ENCODE data around the gene CREBBP. TPM values are rescaled to one million over a fixed set of nuclear protein-coding genes. Genes with fewer than 3 reads are reported as not detected.

The CREBBP gene
- total RNA-seq, 6 donors from 2014 or later, result 54.1 to 175 (median 99.2) TPM

DNA sequence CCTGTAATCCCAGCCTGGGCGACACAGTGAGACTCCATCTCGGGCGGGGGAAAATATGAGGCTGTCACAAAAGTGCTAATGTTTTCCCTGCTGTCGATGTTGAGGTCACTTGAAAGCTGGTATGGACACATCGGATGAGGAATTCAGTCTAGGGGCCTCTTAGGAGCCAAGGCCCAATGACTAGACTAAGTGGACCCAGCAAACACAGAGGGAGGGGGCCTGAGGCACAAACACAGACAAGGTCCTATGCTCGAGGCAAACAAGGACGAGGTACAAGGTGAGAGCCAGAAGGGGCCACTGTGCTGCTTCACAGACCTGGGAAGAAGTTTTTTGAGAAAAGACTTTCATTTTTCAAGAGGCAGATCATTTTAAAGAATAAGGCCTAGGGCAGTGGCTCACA is 178.4 kb downstream of the CREBBP start:
- no peak for ATAC-seq (ENCODE audit: low FRiP score in 2 of 2)
- no peak for DNase-seq
- Histone ChIP-seq H3K27me3 (no peaks in the 10 kb centered on the region), H3K4me3 (no peak overlapping the region), H3K4me1 (no peaks in the 10 kb centered on the region), H3K36me3 (peaks cover 0 to 4% (median 0%) of the 10 kb centered on the region in 4 donors), H3K9me3 (no peaks in the 10 kb centered on the region), H3K27ac (no peak overlapping the region)
- 94 to 97% methylated on average over 7 of the region's 7 CpGs for WGBS, 2 donors
- TF ChIP-seq EP300 (IDR thresholded peaks at IDR 0.05) (no peak), POLR2A (IDR thresholded peaks at IDR 0.05) (no peak)

DNA sequence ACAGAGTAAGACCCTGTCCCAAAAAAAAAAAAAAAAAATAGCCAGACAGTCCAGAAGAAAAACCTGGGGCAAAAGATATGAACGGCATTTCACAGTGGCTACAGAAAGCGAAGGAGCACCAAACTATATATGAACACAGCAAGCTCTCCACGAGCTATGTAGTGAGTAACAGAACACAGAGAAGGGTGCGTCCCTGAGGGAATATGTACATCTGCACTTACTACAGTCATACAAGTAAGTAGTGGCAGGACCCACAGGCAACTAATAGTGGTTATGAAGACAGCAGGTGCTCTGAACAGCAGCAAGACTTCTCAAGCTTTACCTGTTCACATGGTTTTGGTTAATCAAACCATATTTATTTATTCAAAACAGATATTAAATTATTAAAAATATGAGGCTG is 179.0 kb downstream of the CREBBP start:
- 90 to 96% methylated on average over 4 of the region's 4 CpGs for WGBS, 2 donors
- TF ChIP-seq EP300 (IDR thresholded peaks at IDR 0.05), result no peak
- no peak for TF ChIP-seq POLR2A (IDR thresholded peaks at IDR 0.05)
- TF ChIP-seq, protein P1, sequence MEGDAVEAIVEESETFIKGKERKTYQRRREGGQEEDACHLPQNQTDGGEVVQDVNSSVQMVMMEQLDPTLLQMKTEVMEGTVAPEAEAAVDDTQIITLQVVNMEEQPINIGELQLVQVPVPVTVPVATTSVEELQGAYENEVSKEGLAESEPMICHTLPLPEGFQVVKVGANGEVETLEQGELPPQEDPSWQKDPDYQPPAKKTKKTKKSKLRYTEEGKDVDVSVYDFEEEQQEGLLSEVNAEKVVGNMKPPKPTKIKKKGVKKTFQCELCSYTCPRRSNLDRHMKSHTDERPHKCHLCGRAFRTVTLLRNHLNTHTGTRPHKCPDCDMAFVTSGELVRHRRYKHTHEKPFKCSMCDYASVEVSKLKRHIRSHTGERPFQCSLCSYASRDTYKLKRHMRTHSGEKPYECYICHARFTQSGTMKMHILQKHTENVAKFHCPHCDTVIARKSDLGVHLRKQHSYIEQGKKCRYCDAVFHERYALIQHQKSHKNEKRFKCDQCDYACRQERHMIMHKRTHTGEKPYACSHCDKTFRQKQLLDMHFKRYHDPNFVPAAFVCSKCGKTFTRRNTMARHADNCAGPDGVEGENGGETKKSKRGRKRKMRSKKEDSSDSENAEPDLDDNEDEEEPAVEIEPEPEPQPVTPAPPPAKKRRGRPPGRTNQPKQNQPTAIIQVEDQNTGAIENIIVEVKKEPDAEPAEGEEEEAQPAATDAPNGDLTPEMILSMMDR (IDR thresholded peaks at IDR 0.05), result no peak
- TF ChIP-seq POLR2AphosphoS5 (IDR thresholded peaks at IDR 0.05), result no peak
- Histone ChIP-seq H3K27me3 (no peaks in the 10 kb centered on the region), H3K4me1 (no peaks in the 10 kb centered on the region), H3K27ac (no peak overlapping the region), H3K36me3 (peaks cover 0 to 4% (median 0%) of the 10 kb centered on the region in 4 donors), H3K9me3 (no peaks in the 10 kb centered on the region), H3K4me3 (no peak overlapping the region)
- DNase-seq (no peak), ATAC-seq (ENCODE audit: low FRiP score in 2 of 2) (no peak)

DNA sequence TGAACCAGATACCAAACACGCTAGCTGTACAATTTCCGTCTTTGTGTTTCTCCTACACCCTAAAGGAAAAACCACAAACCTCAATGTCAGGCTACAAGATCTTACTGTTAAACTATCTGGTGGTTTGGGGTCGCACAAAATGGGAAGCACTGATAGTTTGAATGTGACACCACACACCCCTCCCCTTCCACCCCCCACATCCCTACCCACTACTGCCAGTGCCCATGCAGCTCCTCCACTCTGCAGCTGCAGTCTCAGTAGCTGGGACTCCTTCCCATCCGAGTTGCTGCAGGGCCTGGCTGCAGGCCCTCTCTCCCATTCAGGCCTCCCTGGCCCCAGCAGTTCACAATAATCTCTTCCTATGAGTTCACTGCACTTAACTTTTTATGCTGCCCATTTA is 181.6 kb downstream of the CREBBP start:
- 75 to 76% methylated on average over 4 of the region's 4 CpGs for WGBS, 2 donors
- Histone ChIP-seq H3K9me3 (no peaks in the 10 kb centered on the region), H3K4me1 (no peaks in the 10 kb centered on the region), H3K27ac (no peak overlapping the region), H3K4me3 (no peak overlapping the region), H3K36me3 (peaks cover 0 to 4% (median 0%) of the 10 kb centered on the region in 4 donors), H3K27me3 (no peaks in the 10 kb centered on the region)
- ATAC-seq (ENCODE audit: low FRiP score in 2 of 2) (no peak), DNase-seq (no peak)
- TF ChIP-seq EP300 (IDR thresholded peaks at IDR 0.05) (no peak), POLR2A (IDR thresholded peaks at IDR 0.05) (no peak), POLR2AphosphoS5 (IDR thresholded peaks at IDR 0.05) (no peak)
- TF ChIP-seq, protein P1 (IDR thresholded peaks at IDR 0.05), result no peak

DNA sequence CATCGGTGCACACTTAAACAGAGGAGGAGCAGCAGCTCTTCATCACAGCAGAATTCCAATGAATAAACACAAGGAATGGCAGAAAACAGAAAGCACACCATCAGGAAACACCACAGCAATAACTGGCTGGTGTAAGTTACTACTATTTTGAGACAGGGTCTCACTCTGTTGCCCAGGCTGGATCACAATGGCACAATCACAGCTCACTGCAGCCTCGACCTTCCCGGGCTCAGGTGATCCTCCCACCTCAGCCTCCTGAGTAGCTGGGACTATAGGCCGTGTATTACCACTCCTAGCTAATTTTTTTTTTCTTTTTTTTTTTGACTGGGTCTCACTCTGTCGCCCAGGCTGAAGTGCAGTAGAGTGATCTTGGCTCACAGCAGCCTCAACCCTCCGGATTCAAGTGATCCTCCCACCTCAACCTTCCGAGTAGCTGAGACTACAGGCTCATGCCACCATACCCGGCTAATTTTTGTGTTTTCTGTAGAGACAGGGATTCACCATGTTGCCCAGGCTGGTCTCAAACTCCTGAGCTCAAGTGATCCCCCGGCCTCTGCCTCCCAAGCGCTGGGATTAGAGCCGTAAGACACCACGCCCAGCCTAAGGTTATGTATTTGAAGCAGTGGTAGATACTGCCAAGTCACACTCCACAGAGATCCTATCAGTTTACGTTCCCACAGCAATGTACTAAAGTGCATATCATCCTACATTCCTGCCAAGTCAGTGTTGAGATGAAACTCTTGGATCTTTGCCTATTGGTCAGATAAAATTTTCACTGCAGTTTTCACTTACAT is 183.9 kb downstream of the CREBBP start:
- ATAC-seq (ENCODE audit: low FRiP score in 2 of 2) (peak in 1 of 2 donors; percentile 66), DNase-seq (no peak)
- Histone ChIP-seq H3K27ac (no peak overlapping the region), H3K4me1 (peaks cover 0 to 1% (median 0%) of the 10 kb centered on the region in 4 donors), H3K9me3 (no peaks in the 10 kb centered on the region), H3K27me3 (no peaks in the 10 kb centered on the region), H3K4me3 (no peak overlapping the region), H3K36me3 (no peaks in the 10 kb centered on the region)
- 79 to 81% methylated on average over 13 of the region's 13 CpGs for WGBS, 2 donors
- TF ChIP-seq, protein P1 (IDR thresholded peaks at IDR 0.05), result no peak
- TF ChIP-seq POLR2A (IDR thresholded peaks at IDR 0.05), result no peak

DNA sequence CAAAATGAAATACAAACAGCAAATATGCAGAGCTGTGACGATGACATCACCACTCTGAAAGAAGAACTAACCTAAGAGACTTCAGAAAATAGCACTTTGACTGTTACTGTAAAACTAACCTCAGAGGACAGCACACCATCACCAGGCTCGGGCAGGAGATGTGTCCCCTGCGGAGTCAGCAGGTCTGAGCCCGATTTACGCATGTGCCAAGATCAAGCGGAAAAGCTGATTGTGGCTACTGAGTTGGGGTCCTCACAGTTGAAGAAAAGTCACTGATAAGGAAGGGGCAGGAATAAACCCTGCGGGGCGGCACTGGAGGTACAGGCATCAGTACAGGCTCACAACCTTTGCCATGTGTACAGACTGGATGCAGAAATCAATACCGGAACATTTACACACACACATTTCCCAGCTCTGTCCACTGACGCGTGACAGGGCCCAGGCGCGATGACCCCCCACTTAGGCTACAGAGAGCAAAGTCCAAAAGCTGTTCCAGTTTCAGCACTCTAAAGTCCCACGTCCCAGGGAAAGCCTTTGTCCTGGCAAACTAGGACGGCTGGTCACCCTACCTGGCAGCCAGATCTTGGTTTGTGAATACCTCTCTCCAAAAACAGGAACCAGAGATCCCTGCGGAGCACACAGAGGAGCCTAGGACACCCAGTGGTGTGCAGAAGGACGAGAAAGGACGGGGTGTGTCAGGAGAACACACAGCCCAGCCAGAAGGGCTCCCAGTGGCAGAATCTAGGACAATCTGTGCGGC is 184.7 kb downstream of the CREBBP start:
- Histone ChIP-seq H3K4me1 (peaks cover 3 to 9% (median 4%) of the 10 kb centered on the region in 4 donors), H3K4me3 (no peak overlapping the region), H3K9me3 (no peaks in the 10 kb centered on the region), H3K27ac (no peak overlapping the region), H3K36me3 (no peaks in the 10 kb centered on the region), H3K27me3 (no peaks in the 10 kb centered on the region)
- TF ChIP-seq POLR2A (IDR thresholded peaks at IDR 0.05) (no peak), EP300 (IDR thresholded peaks at IDR 0.05) (no peak), POLR2AphosphoS5 (IDR thresholded peaks at IDR 0.05) (no peak)
- TF ChIP-seq, protein P1 (IDR thresholded peaks at IDR 0.05), result no peak
- no peak for DNase-seq
- WGBS, 2 donors, result 90 to 92% methylated on average over 14 to 19 of the region's 19 CpGs
- no peak for ATAC-seq (ENCODE audit: low FRiP score in 2 of 2)

Data from upper lobe of left lung (tissue), 6 donors.